ENCODE results near the gene UST.

The UST gene

DNA sequence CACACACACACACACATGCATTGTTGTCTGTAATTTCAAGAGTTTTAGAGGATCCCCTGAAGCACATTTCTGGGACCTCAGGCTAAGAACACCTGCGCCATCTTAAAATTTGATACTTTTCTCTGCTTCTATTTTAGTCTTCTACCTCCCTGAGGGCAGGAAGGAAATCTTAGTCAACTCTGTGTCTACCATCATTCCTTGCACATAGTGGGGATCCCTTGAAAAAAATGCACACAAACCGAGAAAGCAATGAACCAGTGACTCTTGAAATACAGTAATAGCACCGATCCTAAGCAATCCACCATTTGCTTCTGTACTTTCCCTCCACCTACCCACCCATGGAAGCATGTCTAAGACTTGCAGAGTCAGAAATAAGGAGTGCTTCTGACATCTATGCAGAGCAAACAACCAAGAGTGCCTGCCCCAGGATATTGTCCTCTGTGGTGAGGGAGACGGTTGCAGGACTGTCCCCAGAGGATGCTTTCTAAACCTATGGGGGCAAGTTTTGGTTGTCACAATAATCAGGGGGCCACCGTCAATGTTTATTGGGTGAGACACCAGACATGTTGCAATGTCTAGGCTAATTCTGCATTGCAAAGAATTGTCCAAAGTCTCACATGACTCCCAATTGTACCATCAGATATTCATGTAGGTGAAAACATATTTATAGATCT is 362.7 kb downstream of the UST start:
- DNase-seq (ENCODE audit: extremely low read depth, low read depth): no peak
- TF ChIP-seq, protein P1, sequence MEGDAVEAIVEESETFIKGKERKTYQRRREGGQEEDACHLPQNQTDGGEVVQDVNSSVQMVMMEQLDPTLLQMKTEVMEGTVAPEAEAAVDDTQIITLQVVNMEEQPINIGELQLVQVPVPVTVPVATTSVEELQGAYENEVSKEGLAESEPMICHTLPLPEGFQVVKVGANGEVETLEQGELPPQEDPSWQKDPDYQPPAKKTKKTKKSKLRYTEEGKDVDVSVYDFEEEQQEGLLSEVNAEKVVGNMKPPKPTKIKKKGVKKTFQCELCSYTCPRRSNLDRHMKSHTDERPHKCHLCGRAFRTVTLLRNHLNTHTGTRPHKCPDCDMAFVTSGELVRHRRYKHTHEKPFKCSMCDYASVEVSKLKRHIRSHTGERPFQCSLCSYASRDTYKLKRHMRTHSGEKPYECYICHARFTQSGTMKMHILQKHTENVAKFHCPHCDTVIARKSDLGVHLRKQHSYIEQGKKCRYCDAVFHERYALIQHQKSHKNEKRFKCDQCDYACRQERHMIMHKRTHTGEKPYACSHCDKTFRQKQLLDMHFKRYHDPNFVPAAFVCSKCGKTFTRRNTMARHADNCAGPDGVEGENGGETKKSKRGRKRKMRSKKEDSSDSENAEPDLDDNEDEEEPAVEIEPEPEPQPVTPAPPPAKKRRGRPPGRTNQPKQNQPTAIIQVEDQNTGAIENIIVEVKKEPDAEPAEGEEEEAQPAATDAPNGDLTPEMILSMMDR (IDR thresholded peaks at IDR 0.05; ENCODE audit: low read depth, low read length): no peak

DNA sequence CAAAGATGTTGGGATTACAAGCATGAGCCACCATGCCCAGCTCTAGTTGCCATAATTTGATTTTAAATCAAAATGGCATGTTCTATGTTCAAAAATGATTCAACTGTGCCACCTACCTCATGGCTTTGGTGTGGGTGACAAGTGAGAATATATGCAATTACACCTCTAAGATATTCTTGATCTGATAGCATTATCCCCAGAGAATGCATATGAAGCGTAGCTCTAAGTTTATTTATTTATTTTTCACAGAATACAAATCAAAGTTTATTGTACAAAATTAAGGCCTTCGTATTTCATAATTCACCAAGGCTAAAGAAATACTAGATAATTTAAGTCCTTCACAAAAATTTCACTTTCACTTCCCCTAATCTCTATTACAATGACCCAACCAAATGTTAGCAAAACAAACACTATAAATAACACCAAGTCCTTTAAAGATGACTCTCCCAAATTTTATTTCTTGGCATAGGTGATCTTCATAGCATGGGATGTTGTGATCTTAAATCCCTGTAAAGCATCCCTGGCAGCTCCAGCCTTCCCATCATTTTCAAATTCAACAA is 364.8 kb downstream of the UST start:
- DNase-seq (ENCODE audit: extremely low read depth, low read depth): no peak
- TF ChIP-seq, protein P1 (IDR thresholded peaks at IDR 0.05; ENCODE audit: low read depth, low read length): no peak

DNA sequence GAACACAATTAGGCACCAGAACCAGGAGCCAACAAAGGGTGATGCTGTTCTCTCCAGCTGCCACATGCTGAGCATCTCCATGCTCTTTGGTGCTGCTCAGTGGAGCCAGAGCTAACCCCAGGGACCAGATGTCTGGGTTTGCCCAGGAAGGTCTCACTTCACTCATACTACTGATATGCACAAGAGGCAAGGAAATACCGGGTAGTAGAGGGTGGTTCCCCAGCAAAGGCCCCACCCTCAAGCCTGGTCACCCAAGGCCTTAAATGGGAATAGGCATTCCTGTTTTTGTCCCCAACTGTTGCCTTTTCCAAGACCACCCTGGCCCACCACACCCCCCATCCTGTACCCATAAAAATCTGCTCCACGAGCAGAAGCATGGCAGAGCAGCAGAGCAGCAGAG is 366.1 kb downstream of the UST start:
- no peak for DNase-seq (ENCODE audit: extremely low read depth, low read depth)
- TF ChIP-seq, protein P1 (IDR thresholded peaks at IDR 0.05; ENCODE audit: low read depth, low read length): no peak

DNA sequence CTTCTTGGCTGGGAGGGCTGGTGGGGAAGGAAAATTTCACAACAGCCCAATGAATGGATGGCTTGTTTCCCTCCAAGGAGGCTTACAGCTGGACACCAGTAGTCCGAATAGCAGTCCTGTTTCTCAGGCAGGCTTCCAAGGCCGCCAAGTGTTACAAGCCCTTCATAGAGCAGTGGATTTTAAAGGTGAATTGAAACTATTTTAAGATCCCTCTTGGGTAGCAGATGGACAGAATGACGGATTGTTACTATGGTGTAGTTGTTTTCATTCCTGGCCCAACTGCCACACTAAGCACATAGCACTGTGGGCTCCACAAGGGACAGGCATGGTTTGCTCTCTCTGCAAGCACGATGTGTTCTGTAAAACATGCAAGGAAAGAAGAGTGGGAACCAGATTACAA is 367.3 kb downstream of the UST start:
- TF ChIP-seq, protein P1 (IDR thresholded peaks at IDR 0.05; ENCODE audit: low read depth, low read length): no peak
- no peak for DNase-seq (ENCODE audit: extremely low read depth, low read depth)

DNA sequence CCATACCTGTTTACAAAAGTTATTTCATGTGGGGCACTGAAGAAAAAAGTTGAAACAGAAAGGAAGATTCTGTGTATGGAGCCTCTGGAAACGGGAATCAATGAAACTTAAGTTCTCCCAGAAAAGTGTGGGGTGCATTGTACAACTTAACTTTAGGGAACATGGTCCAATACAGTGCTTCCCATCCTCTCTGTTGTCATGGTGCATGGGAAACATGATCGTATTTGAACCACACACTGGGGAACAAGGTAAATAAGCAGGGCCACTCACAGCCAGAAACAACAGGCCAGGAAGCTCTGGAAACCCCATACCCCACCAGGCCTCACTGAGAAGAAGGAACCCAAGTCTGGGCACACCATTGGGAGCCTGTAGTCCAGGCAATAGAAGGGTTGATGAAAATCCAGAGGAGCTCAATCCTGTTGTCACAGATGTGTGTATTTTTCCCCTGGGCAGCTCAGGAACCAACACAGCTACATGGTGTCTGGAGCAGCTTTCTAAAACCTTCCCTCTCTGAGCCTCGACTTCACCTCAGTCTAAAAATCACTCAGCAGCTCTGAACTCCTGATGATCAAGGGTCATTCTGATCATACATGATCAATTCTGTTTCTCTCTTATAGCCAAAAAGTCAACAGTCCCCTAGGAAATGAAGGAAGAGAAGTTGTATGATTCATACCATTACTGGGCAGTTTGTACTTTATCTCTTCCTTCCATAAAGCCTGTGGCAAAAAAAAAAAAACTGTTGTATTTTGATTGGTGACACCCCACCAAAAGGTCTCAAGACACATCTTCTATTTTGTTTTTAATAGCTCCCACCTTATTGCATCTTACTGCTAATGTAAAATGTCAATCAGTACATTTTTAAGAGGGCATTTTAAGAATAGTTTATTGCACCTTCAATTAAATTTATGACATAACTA is 372.2 kb downstream of the UST start:
- no peak for DNase-seq (ENCODE audit: extremely low read depth, low read depth)
- TF ChIP-seq, protein P1 (IDR thresholded peaks at IDR 0.05; ENCODE audit: low read depth, low read length): no peak

DNA sequence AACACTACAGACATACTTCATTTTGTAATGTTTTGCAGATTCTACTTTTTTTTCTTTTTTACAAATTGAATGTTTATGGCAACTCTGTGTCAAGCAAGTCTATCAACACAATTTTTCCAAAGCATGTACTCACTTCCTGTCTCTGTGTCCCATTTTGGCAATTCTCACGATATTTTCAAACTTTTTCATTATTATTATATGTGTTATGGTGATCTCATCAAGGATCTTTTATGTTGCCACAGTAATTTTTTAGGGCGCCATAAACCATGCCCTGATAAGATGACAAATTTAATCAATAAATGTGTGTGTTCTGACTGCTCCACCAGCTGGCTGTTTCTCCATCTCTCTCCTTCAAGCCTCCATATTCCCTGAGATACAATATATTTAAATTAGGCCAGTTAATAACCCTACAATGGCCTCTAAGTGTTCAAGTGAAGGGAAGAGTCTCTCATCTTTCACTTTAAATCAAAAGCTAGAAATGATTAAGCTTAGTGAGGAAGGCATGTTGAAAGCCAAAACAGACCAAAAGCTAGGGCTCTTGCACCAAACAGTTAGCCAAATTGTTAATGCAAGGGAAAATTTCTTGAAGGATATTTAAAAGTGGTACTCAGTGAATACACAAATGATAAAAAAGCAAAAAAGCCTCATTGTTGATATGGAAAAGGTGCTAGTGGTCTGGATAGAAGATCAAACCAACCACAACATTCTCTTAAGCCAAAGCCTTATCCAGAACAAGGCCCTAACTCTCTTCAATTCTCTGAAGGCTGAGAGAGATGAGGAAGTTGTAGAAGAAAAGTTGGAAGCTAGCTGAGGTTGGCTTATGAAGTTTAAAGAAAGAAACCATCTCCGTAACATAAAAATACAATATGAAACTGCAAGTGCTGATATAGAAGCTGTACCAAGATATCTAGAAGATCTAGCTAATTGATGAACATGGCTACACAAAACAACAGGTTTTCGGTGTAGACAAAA is 376.3 kb downstream of the UST start:
- no peak for DNase-seq (ENCODE audit: extremely low read depth, low read depth)
- TF ChIP-seq, protein P1 (IDR thresholded peaks at IDR 0.05; ENCODE audit: low read depth, low read length): no peak
